ENCODE measurements around the gene KCNK17.
"Not testable (repeated sequence)": the region's sequence is repeated elsewhere in the genome, so short reads cannot be mapped to it uniquely, and the experiment has no call there.

The KCNK17 gene

DNA sequence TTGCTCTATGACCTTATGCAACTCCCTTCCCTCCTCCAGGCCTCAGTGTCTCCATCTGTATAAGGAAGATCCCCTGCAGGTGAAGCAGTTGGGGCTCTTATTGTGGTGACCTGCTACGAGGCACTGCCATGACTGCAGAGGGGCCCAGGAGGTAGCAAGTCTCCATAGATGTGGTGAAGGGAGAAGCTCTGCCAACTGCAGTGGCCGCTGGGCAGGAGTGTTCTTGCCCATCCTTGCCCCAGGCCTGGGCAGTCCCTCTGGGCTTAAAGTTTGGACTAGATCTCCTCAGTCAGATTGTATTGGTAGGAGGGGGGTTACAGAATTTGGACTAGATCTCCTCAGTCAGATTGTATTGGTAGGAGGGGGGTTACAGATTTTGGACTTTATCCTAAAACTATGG, 12.2 kb downstream of the KCNK17 start:
- no peak for DNase-seq (ENCODE audit: low read depth)

DNA sequence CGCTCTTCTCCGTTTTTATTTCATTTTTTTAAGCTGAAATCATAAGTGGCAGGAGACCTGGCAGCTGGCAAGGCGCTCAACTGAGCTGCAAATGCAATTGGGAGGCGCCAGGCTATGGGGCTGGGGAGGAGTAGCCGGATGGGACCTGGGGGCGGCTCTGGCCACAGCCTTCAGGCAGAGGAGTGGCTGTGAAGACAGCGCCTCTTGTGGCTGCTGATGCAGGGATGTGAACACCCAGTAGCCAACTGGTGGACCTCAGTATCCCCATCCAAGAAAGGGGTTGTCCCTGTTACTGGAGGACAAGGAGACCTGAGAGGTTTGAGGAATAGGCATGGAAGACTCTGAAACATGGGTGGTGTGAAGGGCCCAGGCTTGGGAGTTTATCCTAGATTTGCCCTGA, 12.6 kb downstream of the KCNK17 start:
- no peak for DNase-seq (ENCODE audit: low read depth)

DNA sequence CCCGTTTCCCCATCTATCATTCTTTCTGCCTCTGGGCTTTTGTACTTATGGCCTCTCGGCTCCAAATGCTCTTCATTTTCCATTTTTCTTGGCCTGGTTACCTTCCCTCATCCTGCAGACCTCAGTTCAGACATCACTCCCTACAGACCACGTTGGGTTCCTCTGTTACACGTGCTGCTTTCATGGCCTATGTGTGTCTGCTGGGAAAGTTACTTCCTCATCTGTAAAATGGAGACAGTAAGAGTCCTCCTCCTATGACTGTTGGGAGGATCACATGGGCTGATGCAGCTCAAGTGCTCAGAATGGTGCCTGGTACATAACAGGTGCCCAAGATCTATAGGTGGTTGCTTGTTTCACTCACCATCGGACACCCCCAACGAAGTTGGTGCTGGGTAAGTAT, 13.5 kb downstream of the KCNK17 start:
- no peak for DNase-seq (ENCODE audit: low read depth)

DNA sequence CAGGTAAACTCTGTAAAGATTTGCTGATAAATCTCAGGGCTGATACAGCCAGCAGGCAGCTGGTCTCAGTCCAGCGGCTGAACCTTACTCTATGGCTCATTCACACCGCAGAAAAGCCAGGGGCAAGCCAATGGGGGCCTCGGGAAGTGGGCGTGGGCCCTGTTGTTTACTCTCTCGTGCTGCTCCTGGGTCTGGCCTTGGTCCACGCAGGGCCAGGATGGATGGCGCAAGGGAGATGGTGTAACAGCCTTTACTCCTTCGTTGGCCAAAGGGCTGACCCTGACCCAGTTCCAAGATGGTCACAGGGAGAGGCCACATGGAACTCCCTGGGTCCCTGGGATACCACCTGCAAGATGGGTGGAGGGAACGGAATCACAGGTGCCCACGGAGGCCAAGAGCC, 16.2 kb downstream of the KCNK17 start:
- DNase-seq (ENCODE audit: low read depth) = no peak

DNA sequence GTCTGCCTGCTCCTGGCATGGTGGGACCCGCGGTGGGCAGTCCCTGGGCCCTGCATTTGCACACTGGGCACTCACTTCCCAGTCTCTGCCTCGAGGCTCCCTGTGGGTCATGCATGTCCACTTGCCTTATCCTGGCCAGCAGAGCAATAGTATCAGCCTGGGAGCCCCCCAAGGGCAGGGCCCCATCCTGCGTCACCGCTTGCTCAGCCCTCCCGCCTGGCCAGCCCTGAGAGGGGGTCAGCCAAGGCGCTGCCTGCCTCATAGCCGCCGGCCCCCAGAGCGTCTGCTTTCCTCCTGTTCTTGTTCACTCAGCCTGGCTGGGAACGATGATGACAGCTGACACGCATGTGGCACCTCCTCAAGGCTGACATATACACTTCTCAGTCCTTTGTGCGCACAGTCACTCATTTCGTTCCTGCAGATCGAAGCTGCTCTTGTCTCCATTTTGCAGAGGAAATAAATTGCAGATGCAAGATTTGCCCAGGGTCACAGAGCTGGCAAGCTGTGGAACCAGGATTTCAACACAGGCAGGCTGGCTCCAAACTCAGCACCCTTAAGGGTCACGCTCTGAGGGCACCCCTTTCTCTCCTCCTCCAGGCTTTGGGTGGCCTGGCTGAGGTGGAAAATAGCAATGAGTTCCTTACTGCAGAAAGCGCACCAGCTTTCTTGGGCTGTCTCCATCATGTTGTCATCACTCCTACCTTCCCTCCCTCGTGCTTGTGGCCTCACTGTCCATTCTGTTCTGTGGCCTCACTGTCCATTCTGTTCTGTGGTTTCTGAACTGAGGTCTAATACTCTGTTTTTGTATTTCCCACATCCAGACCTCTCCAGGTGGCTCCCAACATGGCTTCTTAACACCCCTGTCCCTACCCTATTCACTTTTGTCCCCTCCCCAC, 17.2 kb downstream of the KCNK17 start:
- DNase-seq (ENCODE audit: low read depth) = no peak

DNA sequence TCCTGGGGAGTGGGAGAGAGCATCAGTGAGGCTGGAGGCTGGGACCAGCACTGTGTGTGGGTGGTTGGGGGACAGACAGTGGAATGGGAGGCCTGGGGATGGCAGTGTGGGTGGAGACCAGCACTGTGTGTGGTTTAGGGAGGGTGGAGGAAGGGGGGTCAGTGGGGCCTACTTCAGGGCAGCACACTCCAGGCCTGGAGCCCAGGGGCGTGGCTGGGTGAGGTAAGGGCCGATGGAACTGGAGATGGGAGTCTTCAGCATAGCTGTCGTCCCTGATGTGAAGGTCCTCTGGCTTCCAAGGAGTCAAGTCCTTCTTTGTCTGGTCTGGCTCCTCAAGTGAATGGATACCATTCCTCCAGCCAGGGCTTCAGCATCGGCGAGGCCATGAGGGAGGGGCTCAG, 18.6 kb downstream of the KCNK17 start:
- no peak for DNase-seq (ENCODE audit: low read depth)

DNA sequence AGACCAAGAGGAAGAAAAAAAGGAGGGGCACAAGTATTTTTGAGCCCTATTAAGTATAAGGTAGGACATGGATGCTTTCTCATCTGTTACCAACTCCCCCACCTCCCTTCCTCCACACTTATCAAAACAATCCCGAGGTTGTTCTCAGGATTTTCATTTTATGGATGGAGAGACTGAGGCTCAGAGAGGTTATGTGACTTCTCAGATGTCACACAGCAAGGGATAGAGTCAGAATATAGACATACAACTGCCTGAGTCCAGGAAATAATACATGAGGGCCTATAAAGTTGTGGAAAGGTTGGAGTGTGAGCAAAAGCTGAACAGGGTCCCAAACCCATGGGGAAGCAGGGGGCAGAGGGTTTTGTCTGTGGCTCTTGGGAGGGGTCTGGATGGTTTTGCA, 19.3 kb downstream of the KCNK17 start:
- no peak for DNase-seq (ENCODE audit: low read depth)

DNA sequence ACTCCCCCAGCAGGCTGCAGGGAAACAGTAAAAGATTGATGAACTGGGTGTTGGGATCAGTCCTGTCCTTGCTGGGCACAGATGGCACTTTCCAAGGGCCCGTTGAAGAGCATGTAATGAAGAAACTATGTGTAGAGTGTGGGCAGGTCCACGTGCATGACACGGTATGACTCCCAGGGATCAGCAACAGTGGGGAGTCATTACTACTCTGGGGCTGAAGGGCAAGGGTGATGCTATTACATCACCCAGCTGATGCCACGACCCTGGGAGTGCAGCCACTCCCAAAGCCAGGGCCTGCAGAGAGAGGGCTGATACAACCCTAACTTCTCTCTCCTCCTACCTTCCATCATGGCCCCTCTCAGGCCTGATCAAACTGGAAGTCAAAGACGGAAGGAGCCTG, 20.1 kb downstream of the KCNK17 start:
- no peak for DNase-seq (ENCODE audit: low read depth)

DNA sequence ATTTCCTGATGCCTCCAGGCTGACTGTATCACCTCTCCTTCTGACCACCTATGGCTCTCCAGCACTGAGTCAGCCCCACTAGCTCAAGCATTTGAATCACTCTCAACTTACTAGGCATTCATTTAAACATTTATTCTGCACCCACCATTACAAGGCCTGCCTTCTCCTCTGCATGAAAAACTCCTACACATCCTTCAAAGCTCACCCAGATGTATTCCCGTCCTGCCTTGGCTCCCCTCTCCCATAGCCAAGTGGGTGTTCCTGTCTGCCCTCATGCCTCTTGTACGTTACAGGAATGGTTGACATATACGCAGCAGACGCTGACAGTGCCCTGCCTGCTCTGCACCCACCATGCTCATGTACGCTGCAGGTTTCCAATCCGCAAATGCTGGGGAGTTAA, 21.6 kb downstream of the KCNK17 start:
- no peak for DNase-seq (ENCODE audit: low read depth)

DNA sequence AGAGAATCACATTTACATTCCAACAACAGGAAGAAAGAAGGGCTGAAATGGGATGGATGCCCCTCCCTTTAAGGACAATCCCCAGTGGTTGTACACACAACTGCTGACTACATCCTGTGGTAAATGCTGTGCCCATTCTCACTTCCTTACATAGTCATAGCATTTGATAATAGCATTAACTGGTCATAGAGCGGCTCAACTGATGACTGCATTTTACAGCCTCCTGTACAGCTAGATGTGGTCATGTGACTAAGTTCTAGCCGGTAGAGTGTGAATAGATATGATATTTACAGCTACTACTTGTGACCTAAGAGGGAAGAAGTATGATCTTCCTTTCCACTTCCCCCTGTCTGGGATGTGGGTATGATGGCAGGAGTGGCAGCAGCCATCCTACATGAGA, 24.7 kb downstream of the KCNK17 start:
- DNase-seq (ENCODE audit: low read depth) = no peak

DNA sequence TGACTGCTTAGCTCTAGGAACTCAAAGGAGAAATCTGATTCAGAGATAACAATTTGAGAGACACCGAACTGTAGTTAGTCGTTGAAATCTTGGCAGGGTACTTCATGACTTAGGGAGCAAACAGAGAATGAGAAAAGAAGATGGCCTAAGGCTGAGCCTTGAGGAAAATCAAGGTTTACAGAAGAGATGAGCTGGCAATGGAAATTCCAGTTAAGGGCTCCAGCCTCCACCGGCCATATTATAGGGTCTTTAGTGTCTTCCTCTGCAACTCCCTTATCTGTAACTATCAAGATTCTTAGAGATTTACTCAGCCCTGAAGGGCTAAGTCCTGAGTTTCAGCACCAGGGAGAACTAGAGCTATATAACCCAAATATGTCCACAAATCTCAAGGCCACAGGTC, 26.6 kb downstream of the KCNK17 start:
- DNase-seq (ENCODE audit: low read depth) = no peak

DNA sequence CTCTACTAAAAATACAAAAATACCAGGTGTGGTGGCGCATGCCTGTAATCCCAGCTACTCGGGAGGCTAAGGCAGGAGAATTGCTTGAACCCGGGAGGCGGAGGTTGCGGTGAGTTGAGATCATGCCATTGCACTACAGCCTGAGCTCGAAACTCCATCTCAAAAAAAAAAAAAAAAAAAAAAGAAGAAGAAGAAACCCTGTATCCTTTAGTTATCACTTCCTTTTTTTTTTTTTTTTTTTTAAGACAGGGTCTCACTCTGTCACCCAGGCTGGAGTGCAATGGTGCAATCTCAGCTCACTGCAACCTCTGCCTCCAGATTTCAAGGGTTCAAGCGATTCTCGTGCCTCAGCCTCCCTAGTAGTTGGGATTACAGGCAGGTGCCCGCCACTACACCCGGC, 27.6 kb downstream of the KCNK17 start:
- DNase-seq (ENCODE audit: low read depth) = not testable (repeated sequence)

DNA sequence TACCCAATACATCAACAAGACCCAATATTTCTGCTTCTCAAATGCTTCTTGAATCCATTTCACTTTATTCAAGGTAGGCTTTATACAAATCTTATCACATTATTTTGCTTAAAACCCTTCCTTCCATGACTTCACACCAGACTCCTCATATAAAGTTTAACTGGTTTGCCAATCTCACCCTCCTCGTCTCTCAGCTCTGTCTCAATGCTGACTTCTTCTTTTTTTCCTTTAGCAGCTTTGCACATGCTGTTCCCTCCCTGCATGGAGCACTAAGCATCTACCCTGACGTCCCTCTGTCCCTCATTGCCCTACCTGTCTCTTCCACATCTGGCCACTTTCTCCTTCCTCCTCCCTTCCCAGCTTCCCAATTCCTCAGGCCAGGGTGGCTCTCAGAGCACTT, 31.4 kb downstream of the KCNK17 start:
- no peak for DNase-seq (ENCODE audit: low read depth)

DNA sequence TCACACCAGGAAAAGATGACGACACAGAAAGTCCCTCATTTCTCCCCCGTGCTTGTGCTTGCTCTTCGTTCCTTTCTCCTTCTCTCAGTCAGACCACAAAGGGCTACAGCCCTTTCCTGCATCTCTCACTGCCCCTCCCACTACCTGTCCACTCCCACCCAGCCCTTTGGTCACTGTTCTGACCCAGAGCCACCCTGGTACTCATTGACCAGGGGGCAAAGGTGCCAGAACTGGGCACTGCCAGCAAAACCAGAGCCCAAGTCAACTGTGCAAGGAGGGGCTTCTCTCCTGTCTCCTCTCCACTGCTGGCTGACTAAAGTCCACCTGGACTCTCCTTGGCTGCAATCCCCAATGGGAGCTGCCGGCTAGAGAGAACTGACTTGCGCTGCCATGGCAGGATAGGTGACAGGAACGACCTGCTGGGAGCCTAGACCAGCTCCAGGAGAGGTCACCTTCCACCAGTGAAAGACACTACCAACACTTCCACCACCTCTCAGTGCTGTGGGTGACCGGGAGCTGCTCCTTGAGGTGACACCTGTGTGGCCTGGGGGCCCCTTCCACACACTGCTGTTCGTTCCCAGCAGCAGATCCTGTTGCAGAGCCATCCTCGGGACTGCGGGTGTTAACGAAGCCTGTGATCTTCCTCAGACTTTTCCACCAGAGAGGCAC, 32.8 kb downstream of the KCNK17 start:
- no peak for DNase-seq (ENCODE audit: low read depth)

DNA sequence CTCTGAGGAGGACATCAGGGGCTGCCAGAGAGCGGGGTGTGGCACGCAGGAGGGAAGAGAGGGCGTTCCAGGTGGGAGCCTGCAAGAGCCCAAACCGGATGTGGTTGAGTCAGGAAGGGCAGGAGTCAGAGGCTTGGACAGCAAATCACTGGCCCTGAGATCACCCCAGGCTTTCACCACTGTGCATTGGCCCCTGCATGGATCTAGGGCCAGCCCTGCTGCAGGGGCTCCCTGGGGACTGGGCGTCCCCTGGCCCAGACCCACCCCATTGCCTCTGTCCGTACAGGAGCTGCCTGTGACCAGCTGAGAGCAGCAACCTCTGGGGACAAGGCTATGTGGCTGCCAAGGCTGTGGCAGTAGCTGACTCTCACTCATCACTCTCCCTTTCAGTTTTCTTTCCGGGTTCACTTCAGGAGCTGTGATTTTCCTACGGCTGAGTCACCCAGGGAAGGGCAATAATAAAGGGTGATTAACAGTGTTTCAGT, 33.9 kb downstream of the KCNK17 start:
- DNase-seq (ENCODE audit: low read depth) = no peak

DNA sequence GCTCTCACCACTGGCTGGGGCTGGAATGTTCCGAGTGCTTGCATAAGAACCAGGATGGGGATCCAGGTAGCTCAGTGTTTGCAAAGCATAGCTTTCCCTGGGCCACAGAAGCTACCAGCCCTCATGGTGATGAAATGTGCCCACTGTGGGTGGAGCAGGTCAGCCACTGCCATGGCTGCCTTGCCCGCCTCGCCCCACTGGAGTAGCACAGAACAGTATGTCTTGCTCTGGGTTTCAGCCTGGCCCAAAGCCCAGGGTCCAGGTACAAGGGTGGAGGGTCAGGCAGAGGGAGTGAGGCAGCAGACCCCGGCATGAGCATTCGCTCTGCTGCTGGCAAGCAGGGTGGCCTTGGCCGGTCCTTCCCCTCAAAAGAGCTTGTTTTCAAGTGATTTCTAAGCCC, 34.7 kb downstream of the KCNK17 start:
- no peak for DNase-seq (ENCODE audit: low read depth)

DNA sequence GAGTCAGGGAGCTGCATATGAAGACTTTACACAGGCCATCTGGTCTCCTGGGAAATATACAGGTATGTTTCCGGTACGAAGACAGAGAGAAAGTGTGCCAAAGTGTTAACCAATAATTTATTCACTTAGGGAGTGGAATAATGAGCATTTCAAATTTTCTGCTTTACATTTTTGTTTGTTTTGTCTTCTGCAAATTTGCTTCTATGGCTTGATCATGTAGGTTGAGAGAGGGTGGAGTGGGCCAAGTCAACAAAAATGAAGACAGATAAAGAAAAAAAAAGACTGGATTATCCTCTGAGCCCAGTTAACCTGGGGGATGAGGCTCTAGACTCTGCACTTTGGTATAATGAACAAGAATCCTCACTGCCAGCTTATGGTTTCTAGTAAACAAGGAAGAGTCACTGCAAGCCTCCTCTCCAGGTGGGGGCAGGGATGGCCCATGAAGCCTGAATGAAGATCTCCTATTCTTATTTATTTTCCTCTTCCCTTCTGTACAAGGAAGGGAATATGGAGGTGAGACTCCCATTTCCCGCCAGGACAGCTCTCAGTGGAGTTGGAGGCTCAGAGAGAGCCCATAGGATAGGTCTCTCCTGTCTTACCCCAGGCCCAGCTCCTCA, 37.7 kb downstream of the KCNK17 start:
- DNase-seq (ENCODE audit: low read depth) = no peak

DNA sequence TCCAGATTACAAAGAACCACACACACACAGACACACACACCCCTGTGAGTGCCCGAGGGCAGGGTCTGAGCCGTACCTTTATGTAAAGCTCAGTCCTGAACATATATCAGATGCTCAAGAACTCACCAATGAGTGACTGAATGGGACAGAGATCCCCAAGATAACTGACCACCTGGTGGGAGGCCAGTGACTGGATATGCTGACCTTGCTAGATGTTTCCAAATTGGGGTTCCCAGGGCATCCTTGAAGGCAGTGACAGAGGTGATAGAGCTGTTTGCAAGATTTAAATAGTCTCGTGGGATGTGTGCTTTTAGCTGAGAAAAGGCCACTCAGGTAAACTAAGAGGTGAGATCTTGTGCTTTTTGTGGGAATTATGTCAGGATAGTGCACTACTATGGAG, 39.3 kb downstream of the KCNK17 start:
- DNase-seq (ENCODE audit: low read depth) = no peak

DNA sequence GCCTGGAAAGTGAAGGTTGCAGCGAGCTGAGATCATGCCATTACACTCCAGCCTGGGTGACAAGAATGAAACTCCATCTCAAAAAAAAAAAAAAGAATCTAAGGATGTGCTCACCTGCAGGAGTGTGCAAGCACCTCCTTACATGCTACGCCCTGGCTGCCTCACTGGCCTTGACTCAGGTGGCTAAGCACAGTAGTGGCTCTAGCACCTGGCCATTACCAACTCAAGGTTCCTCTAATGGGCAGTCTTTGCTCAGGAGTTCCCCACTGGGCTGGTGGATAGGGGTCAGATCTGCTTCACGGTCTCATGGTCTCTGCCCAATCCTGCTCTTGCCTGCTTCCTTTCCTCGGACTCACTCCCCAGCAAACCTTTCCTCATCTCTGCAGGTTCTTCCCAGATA, 39.7 kb downstream of the KCNK17 start:
- no peak for DNase-seq (ENCODE audit: low read depth)

DNA sequence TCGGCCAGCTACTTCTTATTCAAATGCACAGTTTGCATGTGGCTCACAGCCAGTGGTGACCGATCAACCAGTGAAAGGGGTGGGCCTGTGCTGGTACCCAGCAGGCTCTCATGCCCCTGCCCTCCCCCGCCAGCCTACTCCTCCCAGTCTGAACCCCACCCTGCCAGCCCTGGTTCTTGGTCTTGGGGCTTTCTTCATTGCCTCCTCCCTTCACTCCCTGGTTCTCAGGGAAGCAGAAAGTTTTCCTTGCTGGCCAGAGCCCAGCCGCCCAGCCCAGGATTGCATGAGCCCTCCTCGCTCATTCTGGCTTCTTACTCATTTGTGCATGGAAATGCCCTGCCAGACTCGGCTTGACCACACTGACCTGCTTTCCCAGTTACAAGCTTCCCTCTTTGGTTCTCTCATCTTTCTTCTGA, 40.8 kb downstream of the KCNK17 start:
- no peak for DNase-seq (ENCODE audit: low read depth)

DNA sequence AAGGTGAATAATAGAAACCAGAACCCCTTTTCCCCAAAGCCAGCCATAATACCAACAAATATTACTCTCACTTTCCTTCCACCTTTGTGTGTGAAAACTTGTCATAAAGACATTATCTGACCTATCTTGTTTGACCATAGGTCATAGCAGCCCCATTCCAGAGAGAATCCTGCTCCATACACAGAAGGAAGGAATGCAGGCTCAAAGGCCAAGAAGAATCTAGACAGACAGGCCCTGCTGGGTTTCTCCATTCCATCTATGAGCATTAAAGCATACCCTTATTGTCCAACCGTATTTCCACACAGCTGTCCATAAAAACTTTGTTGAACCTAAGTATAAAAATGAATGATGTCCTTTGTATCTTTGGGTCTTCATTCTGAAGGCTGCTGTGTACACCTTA, 44.3 kb downstream of the KCNK17 start:
- DNase-seq (ENCODE audit: low read depth) = no peak

DNA sequence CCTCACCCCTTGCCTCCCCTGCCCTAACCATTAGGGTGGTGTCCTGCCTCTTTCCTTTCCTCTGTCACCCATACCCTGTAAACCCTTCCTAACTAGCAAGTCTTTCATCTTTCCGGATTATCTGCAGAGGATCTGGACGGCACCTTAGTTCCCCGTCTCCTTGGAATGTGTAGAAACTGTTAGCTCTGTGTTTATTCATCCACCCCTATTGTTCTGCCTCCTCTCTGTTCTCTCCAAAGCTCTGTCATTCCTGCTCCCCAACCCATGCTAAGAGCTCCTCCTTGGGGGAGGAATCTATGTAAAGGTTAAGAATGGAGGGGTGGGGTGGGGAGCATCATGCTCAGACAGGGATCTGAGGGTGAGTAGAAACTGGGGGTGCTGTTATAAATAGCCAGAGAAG, 45.5 kb downstream of the KCNK17 start:
- DNase-seq (ENCODE audit: low read depth) = no peak

DNA sequence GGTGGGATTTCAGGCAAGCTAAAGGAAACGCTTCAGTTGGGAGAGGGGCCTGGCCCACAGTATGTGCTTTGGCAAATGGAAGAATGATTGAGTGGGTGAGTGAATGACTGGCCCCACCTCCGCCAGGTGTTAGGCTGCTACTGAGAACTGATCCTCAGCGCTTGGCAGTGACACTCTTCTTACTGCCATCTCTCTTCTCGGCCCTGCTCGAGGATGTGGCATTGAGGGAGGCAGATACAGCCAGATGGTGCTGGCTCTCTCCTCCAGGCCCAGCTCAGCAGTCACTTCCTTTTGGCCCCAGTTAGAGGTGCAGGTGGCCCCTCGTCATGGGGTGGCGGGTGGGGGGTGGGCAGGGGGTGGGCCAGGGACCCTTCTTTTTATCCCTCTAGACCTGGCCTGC, 46.0 kb downstream of the KCNK17 start:
- no peak for DNase-seq (ENCODE audit: low read depth)

Measured in amniotic epithelial cell (primary cell).